ENCODE results near the gene ATXN7L3B.

Gene ATXN7L3B

DNA sequence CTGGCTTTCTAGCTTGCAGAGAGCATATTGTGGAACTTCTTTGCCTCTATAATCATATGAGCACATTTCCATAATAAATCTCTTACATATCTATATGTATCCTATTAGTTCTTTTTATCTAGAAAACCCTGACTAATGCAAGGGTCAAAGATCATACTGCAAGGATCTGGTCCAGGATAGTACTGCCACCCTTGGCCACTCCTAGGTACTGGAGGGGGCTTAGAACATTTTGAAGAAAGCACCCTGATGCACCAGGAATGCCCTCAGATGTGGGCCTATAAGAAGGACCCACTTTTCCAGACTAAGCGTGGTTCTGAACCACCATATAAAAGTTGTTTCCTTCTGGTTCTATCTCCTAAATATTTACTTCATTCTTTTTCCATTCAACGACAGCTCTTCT, 14.6 kb downstream of the ATXN7L3B start:
- no peak for DNase-seq

DNA sequence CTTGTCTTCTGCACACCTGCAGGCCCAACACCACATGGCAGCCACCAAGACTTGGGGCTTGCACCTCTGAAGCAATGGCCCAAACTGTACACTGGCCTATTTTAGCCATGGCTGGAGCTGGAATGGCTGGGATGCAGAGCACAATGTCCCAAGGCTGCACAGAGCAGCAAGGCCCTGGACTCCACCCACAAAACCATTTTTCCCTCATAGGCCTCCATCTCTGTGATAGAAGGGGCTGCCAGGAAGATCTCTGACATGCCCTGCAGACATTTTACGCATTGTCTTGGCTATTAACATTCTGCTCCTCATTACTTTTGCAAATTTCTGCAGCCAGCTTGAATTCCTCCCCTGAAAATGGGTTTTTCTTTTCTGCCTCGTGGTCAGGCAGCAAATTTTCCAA, 22.1 kb downstream of the ATXN7L3B start:
- no peak for DNase-seq

DNA sequence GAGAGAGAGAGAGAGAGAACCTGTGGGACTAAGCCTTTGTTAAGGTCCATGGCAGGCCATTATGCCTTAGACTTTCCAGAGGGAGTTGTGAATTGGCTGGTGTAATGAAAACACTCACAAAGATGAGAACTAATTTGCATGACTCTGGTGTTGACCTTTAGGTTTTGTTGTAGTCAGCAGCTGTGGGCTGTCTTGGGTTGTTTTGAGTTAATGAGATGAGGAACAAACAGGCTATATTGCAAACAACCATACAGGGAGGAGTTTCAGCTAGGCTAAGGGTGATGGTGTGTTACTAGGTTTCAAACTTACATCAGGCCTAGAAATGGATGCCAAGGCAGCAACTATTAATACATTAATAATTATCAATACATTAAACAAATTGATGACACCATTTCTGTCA, 26.3 kb downstream of the ATXN7L3B start:
- DNase-seq: no peak

DNA sequence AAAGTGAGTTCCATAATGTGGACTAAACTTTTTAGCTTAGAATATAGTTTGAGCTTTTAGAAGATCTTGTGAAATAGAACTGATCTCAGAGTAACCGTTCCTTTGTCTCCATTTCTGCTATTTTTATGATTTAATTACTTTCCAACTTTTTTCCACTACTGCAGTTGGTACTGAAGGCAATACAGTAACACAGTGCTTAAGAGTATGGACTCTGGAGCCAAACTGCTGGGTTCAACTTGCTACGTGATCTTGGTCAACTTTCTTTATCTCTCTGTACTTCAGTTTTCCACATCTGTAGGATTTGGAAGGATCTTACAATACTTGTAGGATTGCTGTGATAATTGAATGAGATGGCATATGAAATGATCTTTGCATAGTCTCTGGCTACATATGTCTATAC, 40.9 kb downstream of the ATXN7L3B start:
- DNase-seq: no peak

DNA sequence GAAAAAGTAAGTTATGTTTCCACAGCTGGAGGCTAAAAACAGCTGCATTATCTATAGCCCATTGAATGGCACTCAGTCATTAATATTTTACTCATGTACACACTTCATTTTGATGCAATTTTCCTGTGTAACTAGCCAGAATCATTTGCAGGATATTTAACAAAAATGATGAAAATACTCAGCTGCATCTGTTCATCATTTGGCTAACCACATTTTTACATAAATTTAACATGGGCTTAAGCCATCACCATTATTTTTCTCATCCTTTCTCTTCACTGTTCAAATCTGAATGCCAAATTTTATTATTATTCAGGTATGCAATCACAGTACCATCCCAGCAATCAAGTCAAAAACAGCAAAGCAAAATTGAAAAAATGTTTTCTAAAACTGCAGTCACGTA, 41.8 kb downstream of the ATXN7L3B start:
- no peak for DNase-seq

DNA sequence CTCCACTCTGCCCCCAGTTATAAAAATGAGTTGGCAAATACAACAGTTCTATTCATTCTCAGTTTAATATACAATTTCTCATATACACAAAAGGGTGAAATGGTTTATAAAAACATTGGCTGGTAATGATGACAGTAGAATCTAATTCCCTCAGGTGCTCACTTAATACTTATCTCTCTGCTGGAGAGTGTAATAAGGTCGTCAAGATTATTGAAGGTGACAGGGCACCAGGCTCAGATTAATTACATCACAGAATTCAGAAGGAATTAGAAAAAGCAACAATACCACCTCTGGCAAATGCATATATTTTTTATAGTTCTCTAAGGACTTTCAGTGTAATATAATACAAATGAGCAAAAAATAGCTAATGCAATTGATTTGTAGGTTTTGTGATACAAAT, 42.3 kb downstream of the ATXN7L3B start:
- DNase-seq: no peak

DNA sequence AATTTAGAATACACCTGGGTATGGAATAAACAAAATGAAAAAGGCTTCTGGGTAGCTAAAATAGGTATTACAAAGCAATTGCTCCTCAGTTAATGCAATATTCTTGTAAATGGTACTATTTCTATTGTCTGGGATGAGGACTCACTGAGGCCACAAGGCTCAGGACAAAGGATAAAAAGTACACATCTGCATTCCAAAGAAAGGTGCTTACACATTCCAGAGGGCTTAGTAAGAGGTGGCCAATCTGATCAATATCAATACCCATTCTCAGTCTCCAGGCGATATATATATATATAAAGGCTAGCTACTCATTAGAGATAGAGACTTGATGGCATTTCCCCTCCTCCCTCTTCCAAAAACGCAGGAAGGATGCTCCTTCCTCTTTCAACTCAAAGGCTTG, 43.8 kb downstream of the ATXN7L3B start:
- DNase-seq: no peak

DNA sequence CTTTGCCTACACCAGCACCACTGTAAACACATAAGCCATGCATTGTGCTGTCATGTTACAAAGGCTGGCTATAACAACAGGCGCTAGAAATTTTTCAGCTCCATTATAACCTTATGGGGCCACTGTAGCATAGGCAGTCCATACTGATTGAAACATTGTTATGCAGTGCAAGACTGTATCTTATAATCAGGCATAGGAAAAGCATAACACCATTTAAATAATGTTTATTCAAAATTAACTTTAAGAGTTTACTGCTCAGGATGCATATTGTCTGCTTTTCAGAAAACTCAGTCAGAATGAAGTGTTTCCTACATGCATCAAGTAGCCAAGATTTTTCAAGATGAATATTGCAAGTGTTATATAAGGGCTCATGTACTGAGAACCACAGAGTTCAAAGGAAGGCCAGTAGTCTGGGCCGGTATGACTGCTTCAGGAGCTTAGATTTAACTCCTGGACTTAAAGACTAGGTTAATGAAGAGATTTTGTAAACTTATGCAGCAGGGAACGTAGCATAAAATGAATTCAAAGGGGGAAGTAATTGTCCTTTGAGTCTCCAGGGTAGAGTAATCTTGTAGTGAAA, 46.9 kb downstream of the ATXN7L3B start:
- DNase-seq: no peak

DNA sequence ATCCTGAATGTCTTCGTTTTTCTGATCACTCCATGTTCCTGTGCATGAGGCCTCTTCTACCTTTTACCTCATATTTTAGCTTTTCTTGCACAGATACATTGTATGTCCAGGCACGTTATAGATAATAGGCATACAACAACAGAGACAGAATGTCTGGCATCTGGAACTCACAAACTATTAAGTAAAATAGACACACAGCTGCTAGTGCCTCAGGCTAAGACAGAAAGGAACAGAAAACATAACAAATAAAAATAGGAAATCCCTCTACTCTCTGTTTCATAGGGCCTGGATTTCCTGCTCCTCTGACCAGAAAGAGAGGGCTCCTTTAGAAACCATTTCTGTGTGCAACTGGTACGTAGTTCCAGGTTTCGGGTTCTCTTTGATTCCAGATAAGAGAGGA, 48.6 kb downstream of the ATXN7L3B start:
- no peak for DNase-seq
